Epidermal melanocyte (primary cell): Measurements from ENCODE around the gene SMARCAL1.

Source experiments
- DNase-seq: peaks from one replicate; pipeline ENCODE4 v3.0.0; 2011; ENCODE audit warnings: low spot score; ENCODE audit not compliant: insufficient read length

Gene SMARCAL1

GRCh38 chr2:216392945-216393840 lies 19.1 kb upstream of the SMARCAL1 start:
- DNase-seq, result no peak

GRCh38 chr2:216394881-216395280 lies 17.4 kb upstream of the SMARCAL1 start:
- DNase-seq, result no peak

DNA sequence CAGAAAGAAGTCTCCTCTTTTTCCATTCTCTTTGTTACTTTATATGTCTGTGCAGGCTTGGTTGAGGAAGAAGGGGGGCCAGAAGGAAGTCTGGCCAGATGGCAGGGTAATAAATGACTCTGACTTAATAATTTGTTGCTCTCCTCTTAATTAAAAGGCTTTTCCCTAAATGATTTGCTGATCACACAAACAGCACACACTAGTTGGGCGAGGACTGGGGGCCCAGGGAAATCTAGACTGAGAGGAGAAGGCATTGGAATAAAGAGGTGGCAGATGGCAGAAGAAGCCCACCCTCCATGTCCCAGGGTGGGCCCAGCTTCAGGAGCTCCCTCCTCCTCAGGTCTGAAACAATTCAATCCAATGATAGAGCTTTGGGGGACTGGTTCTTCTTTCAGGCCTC lies 12.7 kb upstream of the SMARCAL1 start:
- no peak for DNase-seq

DNA sequence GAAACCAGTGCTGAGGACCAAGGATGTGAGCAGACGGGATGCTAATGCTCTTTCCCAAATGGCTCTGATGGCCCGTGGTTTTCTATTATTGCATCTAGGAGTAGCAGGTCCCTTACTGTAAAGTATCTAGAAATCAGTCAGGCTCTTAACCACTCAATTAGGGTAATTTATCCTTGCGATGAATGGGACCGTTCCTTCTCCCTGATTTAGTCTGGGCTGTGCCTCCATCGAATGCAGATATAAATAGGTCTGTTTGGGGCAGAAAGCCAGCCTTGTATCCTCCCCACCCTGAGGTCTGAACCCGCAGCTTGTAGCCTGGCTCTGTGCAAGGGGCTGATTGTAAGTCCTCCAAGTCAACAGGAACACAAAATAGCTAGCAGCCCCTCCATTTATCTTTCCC lies 9.5 kb upstream of the SMARCAL1 start:
- DNase-seq, result no peak

DNA sequence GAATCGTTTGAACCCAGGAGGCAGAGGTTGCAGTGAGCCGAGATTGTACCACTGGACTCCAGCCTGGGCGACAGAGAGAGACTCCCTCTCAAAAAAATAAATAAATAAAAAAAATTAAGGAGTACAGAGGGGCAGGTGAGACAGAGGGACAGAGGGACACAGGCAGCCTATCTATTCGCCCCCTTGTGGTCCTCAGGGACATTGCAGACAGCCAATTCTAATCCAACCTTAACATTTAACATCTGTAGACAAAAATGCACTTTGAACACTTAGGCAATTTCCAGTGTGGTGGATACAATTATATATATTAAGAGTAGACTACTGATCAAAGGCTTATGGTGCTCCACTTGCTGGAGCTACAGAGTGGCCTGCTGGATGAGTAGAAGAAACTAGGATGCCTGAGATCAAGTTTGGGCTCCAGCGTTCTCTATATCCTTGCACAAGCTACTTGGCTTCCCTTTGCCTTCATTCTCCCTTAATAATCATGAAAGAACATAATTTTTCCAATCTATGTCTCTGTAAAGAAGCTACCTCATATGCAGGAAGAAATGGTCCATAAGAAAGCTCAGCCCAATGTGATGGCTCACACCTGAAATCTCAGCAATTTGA lies 8.2 kb upstream of the SMARCAL1 start:
- no peak for DNase-seq

- no peak for DNase-seq
These were observed 6.7 kb upstream of the SMARCAL1 start for GRCh38 chr2:216405588-216405987.

GRCh38 chr2:216406826-216407225 lies 5.5 kb upstream of the SMARCAL1 start:
- no peak for DNase-seq

- DNase-seq, result no peak
These were observed 3.6 kb upstream of the SMARCAL1 start for GRCh38 chr2:216408426-216409290.

- no peak for DNase-seq
These were observed 1.7 kb upstream of the SMARCAL1 start for GRCh38 chr2:216410550-216410949.

GRCh38 chr2:216413882-216414281 lies 1.6 kb downstream of the SMARCAL1 start:
- no peak for DNase-seq

- no peak for DNase-seq
These were observed 2.6 kb downstream of the SMARCAL1 start for GRCh38 chr2:216414772-216415319.

DNA sequence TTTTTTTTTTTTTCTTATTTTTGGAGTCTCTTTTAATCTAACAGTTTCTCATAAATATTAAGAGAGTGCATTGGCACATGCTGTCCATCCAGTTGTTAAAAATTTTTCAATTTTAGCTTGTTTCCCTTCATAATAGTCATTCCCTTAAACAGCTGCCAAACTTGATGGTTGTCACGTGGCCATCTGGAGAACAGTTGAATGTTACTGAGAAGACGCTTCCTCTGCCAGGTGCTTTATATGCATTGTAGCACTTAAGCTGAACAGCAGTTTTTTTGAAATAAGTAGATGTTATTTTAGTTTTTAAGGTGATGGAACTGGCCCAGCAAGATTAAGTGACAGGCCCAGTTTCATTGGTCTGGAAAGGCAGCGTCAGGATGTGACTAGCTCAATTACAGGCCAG lies 3.3 kb downstream of the SMARCAL1 start:
- no peak for DNase-seq

- no peak for DNase-seq
These were observed 4.5 kb downstream of the SMARCAL1 start for GRCh38 chr2:216416571-216417307.

DNA sequence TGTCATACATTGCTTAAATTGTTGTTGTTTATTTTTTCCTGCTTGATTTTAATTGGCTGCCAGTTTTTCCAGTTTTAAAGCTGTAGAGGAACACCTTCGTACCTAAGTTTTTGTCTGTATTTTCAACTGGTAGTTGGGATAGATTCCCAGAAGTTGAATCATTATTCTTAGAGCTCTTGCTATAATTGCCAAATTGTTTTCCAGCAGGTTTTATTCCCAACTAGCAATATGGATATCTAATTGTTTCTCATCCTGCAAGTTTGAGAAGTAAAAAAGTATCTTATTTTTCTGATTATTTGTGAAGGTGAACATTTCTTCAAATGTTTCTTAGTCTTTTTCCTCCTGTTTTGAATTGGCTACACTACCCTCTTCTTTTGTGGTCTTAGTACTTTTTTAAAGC lies 6.7 kb downstream of the SMARCAL1 start:
- no peak for DNase-seq

- no peak for DNase-seq
These were observed 8.2 kb downstream of the SMARCAL1 start for GRCh38 chr2:216420367-216421101.

DNA sequence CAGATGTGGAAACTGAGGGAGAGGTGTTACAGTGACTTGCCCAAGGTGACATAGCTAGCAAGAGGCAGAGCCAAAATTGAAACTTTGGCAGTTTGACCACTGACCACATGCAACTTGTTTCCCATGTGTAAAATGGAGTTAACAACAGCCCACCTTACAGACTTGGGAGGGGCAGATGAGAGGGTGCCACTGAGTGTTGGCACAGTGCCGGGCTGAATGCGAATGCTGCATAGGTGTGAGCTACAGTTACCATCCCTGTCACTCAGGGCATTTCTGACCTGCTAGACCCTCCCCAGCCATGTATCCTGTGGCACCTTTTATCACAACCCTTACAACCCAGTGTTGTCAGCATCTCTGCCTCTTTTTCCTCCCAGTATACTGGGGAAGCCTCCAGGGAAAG lies 10.8 kb downstream of the SMARCAL1 start:
- DNase-seq, result no peak

DNA sequence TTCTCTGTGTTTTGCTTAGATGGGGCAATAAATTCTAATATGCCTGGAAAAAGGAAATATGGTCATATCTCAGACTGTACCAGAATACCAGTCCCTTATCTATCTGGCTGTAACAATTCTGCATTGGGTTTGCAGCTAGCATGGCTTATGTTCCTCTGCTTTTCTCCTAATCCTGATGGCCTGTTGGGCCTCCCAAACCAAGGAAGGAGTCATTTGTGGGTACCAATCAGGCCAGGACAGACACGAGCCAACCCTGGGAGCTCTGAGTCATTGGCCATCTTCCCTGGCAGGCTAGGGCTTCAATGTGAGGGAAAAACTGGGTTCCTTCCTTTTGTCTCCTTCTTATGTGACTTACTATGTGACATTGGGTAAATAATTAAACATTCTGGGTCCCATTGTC lies 12.0 kb downstream of the SMARCAL1 start:
- DNase-seq, result no peak

DNA sequence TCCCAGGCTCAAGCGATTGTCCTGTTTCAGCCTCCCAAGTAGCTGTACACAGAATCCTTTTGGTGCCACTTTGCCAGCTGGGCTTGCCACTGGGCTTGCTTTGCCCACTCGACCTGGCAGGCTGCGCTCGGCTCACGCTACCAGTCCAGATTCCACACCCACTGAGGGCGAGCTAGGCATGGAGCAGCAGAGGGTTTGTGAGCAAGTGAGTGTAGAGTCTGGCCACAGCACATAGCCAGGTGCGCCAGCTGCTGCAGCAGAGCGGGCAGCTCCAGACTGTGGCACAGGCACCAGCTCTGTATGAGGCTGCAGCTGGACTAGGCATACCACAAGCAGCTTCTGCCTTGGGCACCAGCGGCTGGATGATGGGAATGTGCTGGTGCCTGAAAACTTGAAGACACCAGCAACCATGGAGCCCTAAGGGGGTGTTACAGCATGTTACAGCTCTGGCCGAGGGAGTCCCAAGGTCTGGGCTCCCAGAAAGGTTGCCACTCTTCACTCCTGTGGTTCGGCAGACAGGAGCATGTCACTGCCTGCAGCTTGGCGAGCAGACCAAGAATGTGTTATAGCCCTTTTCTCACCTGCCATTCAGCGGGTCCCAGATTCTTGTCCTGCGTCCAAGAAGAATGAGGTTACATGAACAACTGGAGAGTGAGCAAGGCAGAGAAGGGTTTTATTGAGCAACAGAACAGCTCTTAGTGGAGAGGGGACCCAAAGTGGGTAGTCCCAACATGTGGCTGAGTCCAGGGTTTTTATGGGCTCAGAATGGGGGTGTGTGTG lies 12.9 kb downstream of the SMARCAL1 start:
- DNase-seq, result no peak

DNA sequence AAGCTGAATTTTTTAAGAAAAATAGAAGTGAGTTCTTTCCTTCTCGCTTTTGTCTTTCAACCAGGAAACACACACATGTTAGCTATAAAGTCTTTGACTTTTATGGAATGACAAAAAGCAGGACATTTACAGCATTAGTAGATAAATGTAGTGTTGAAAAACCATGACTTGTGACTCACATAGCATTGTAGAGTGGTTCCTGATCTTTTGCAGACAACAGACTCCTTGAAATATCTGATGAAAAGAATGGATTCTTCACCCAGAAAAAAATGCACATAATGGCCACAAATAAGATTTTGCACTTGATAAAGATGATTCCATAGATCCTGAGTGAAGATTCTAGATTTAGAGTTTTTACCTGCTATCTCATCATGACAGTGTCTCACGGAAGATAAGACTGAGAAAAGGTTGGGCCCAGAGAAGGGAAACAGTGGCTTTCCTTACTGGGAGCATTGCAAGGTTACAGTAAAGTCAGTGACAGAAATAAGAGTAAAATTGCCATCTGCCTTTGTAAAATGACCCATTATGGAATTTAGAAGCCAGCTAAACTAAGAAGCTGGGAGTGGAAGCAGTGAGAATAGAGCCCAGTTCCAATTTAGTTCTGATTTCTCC lies 14.0 kb downstream of the SMARCAL1 start:
- DNase-seq, result no peak
